HCT116 (cell line): Measurements from ENCODE around the gene LRP1B. TPM values are rescaled to one million over a fixed set of nuclear protein-coding genes. Genes with fewer than 3 reads are reported as not detected.

Experiments used
- ATAC-seq: fragments of 200-7000 bp; cut with Tn5 transposase; 2 replicates; pipeline ENCODE4 v1.9.1; 2020; ENCODE audit warnings: mild to moderate bottlenecking, moderate library complexity
- BruUV-seq: library from RNA; stranded (reverse); fragments of 400-500 nt; replicated peaks from 2 replicates; lab custom pipeline; 2021; lab: Mats Ljungman, UMichigan
- CTCF ChIA-PET: fragments of 300-600 bp; sonication (Branson Sonifier 250); formaldehyde crosslinking; loops from one replicate; lab custom pipeline; 2021; ENCODE audit warnings: antibody characterized with exemption; lab: Charles Lee
- POLR2A ChIA-PET: fragments of 300-600, 350-600 bp; sonication (Branson Sonifier 250); formaldehyde crosslinking; loops from one replicate; lab custom pipeline; 2021; ENCODE audit warnings: antibody characterized with exemption; lab: Charles Lee
- RAD21 ChIA-PET, 2 experiments: fragments of 300-600 bp; sonication (Branson Sonifier 250); formaldehyde crosslinking; loops; one replicate each; lab custom pipeline; 2023; ENCODE audit warnings: low total read pairs in 2 of 2; ENCODE audit not compliant: uncharacterized antibody in 2 of 2, unreplicated experiment in 2 of 2, low non-redundant PET in 1 of 2; lab: Charles Lee
- DNase-seq: peaks from one replicate; pipeline ENCODE4 v3.0.0-alpha.2; 2010; ENCODE audit warnings: low read depth, low spot score
- H2AFZ ChIP-seq: fragments of 200-600 bp; shearing (Covaris generic), sonication (generic); 2 replicates; pipeline ENCODE4 v1.6.1; 2017; ENCODE audit warnings: low read depth, mixed run types, mixed read lengths, antibody characterized with exemption, low read length; ENCODE audit not compliant: poor library complexity, severe bottlenecking
- H3K27ac ChIP-seq: 2 replicates; pipeline ENCODE4 v1.5.1; 2012; ENCODE audit warnings: low read depth, low read length
- H3K27me3 ChIP-seq: fragments of 200-600 bp; sonication (generic); 2 replicates; pipeline ENCODE4 v1.6.1; 2016; ENCODE audit warnings: mixed run types, low read length, mixed read lengths; ENCODE audit not compliant: insufficient read depth
- H3K36me3 ChIP-seq, 2 experiments: fragments of 200-500 bp in 1 of 2; fragments of 200-600 bp in 1 of 2; sonication (Bioruptor generic) in 1 of 2; sonication (generic) in 1 of 2; 2 replicates each; pipeline versions ENCODE4 v1.5.1 to v1.6.1; 2014 to 2016; ENCODE audit warnings: low read length in 2 of 2, inconsistent platforms in 1 of 2, mixed read lengths in 1 of 2, mixed run types in 1 of 2; ENCODE audit not compliant: insufficient read depth in 2 of 2, control insufficient read depth in 1 of 2
- H3K4me1 ChIP-seq, 2 experiments: fragments of 200-600 bp in 1 of 2; sonication (generic) in 1 of 2; 2 replicates each; pipeline versions ENCODE4 v1.5.1 to v1.6.1; 2012 to 2017; ENCODE audit warnings: low read length in 2 of 2, inconsistent platforms in 1 of 2, mild to moderate bottlenecking in 1 of 2, mixed read lengths in 1 of 2, mixed run types in 1 of 2, moderate library complexity in 1 of 2; ENCODE audit not compliant: insufficient read depth in 2 of 2, control insufficient read depth in 1 of 2
- H3K4me2 ChIP-seq: fragments of 200-600 bp; sonication (generic); 2 replicates; pipeline ENCODE4 v1.6.1; 2017; ENCODE audit warnings: mixed run types, low read length, mixed read lengths
- H3K4me3 ChIP-seq, 2 experiments: fragments of 200-600 bp in 1 of 2; sonication (generic) in 1 of 2; replicated peaks in 1 of 2; 2 replicates each; pipeline ENCODE4 v1.5.1; 2011 to 2016; ENCODE audit warnings: low read length in 2 of 2, control low read depth in 1 of 2, low read depth in 1 of 2, mild to moderate bottlenecking in 1 of 2, mixed read lengths in 1 of 2, mixed run types in 1 of 2
- H3K79me2 ChIP-seq: fragments of 200-600 bp; sonication (generic); 2 replicates; pipeline ENCODE4 v1.6.1; 2017; ENCODE audit warnings: mild to moderate bottlenecking, mixed run types, low read length, moderate library complexity, mixed read lengths; ENCODE audit not compliant: insufficient read depth
- H3K9ac ChIP-seq: fragments of 200-600 bp; sonication (generic); 2 replicates; pipeline ENCODE4 v1.6.1; 2016; ENCODE audit warnings: low read length, mixed read lengths
- H3K9me2 ChIP-seq: fragments of 200-600 bp; sonication (generic), shearing (Covaris generic); 2 replicates; pipeline ENCODE4 v1.6.1; 2017; ENCODE audit warnings: mixed run types, mild to moderate bottlenecking, moderate library complexity; ENCODE audit not compliant: insufficient read depth
- H3K9me3 ChIP-seq, 2 experiments: fragments of 200-500 bp in 1 of 2; fragments of 200-600 bp in 1 of 2; sonication (Bioruptor generic) in 1 of 2; sonication (generic) in 1 of 2; 2 replicates each; pipeline ENCODE4 v1.6.1; 2014 to 2017; ENCODE audit warnings: low read length in 2 of 2, mixed read lengths in 2 of 2, inconsistent platforms in 1 of 2, low read depth in 1 of 2, mild to moderate bottlenecking in 1 of 2, mixed run types in 1 of 2, moderate library complexity in 1 of 2; ENCODE audit not compliant: control insufficient read depth in 1 of 2, insufficient read depth in 1 of 2
- H4K20me1 ChIP-seq: fragments of 200-600 bp; sonication (generic), shearing (Covaris generic); 2 replicates; pipeline ENCODE4 v1.6.1; 2017; ENCODE audit warnings: mixed run types, mild to moderate bottlenecking, moderate library complexity; ENCODE audit not compliant: insufficient read depth
- CBX3 ChIP-seq: IDR thresholded peaks from 2 replicates; pipeline ENCODE4 v1.6.1; 2012; ENCODE audit warnings: low read depth
- CEBPB ChIP-seq: IDR thresholded peaks from 2 replicates; pipeline ENCODE4 v1.6.1; 2012; ENCODE audit warnings: low read depth
- EZH2 ChIP-seq: fragments of 200-600 bp; sonication (generic); IDR thresholded peaks from 2 replicates; pipeline ENCODE4 v1.6.1; 2017; ENCODE audit warnings: antibody characterized with exemption, mixed run types
- SIN3A ChIP-seq: IDR thresholded peaks from 2 replicates; pipeline ENCODE4 v1.6.1; 2012; ENCODE audit warnings: low read depth
- TCF7L2 ChIP-seq: IDR thresholded peaks from 2 replicates; pipeline ENCODE4 v1.7.0; 2011; ENCODE audit warnings: borderline replicate concordance, inconsistent platforms; ENCODE audit not compliant: insufficient read depth, insufficient read length; ENCODE audit errors: extremely low read depth
- intact Hi-C: fragments of 100-400 bp; cut with micrococcal nuclease; formaldehyde crosslinking; loops from 2 replicates; pipeline ENCODE4 v1.10.0; 2022
- total RNA-seq: library from RNA; stranded (reverse); gene quantifications from one replicate; pipeline ENCODE4 v1.2.1, GENCODE V29; 2021; ENCODE audit not compliant: unreplicated experiment
- TF ChIP-seq, protein P1 (sequence below): IDR thresholded peaks from 2 replicates; pipeline ENCODE4 v1.6.1; 2012
- TF ChIP-seq, protein P2 (sequence below), 3 experiments: fragments of 200-600 bp in 1 of 3; sonication (generic) in 1 of 3; IDR thresholded peaks in 2 of 3; conservative IDR thresholded peaks in 1 of 3; 2 replicates each; pipeline ENCODE4 v1.5.1; 2012 to 2017; ENCODE audit warnings: low read depth in 2 of 3, low read length in 2 of 3, antibody characterized with exemption in 1 of 3, borderline replicate concordance in 1 of 3, control low read depth in 1 of 3, mild to moderate bottlenecking in 1 of 3, mixed read lengths in 1 of 3, mixed run types in 1 of 3, moderate library complexity in 1 of 3; ENCODE audit not compliant: insufficient read depth in 1 of 3
- TF ChIP-seq, protein P3 (sequence below): IDR thresholded peaks from 2 replicates; pipeline ENCODE4 v1.6.1; 2012

Gene LRP1B
- total RNA-seq, 1 experiment from 2014 or later, result 0.34 TPM

DNA sequence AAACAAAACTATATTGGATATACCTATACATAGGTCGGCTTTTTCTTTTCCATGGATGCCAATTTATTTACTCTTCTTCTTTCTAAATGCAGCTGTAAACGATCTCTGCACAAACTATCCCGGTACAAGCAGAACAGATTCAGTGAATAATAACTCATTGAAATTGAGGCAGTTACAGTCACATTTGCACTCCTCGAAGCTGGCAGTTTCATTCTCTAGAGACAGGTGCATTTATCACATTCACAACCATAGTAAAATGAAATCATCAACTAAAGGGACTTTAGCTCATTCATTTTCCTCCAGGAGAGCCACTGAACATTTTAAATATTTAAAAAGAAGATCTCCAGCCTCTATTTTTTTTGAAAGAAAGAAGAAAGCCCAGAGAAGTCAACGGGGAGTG is 551.7 kb downstream of the LRP1B start:
- H3K9me2 ChIP-seq, result no peaks in the 10 kb centered on the region
- no TSS peak for BruUV-seq
- H3K4me2 ChIP-seq, result no peak overlapping the region
- H3K9me3 ChIP-seq, result no peaks in the 10 kb centered on the region
- H3K4me3 ChIP-seq, result no peak overlapping the region
- H3K36me3 ChIP-seq, result no peaks in the 10 kb centered on the region
- no peaks in the 10 kb centered on the region for H3K4me1 ChIP-seq
- H3K27ac ChIP-seq, result no peak overlapping the region
- H3K9ac ChIP-seq, result no peak overlapping the region
- no peaks in the 10 kb centered on the region for H4K20me1 ChIP-seq
- TF ChIP-seq CBX3 (no peak), TCF7L2 (no peak)
- TF ChIP-seq, all 23 proteins: peak for 0
- POLR2A ChIA-PET, result no interaction called here
- DNase-seq (no peak), ATAC-seq (no peak)
- CTCF ChIA-PET, result no interaction called here
- intact Hi-C loops, result no loop called here
- Histone ChIP-seq H3K79me2 (no peaks in the 10 kb centered on the region), H2AFZ (no peak overlapping the region), H3K27me3 (no peaks in the 10 kb centered on the region)
- RAD21 ChIA-PET, result no interaction called here

DNA sequence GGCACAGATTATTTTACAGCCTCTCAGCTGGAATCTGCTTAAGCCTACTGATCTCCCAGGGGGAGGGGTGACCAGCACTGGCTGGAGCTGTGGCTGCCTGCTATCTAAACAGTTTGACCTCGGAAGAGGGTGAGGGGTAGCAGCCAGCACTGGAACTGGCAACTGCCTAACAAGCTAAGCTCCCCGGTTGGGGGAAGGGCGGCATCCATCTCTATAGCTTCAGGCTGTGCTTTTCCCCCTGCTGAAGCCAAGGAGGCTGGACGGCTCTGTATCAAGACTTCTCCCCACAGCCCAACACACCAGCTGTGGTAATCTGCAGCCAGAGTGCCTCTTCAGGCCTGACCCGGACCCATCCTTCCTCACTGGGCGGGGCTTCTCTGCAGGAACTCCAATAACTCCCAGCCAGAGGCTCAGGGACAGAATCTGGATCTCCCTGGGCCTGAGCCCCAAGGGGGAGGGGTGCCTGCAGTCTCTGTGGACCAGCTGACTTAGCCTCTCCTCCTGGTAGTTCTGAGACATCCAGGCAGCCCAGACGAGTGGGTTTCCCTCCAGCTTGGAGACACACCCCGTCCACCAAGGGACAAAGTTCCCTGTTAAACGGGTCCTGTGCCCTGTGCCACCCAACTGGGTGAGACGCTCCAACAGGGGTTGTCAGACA is 560.2 kb downstream of the LRP1B start:
- TF ChIP-seq, protein P1, sequence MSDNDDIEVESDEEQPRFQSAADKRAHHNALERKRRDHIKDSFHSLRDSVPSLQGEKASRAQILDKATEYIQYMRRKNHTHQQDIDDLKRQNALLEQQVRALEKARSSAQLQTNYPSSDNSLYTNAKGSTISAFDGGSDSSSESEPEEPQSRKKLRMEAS, result no peak
- TF ChIP-seq CEBPB, result no peak
- TF ChIP-seq SIN3A, result no peak
- TF ChIP-seq, protein P2, sequence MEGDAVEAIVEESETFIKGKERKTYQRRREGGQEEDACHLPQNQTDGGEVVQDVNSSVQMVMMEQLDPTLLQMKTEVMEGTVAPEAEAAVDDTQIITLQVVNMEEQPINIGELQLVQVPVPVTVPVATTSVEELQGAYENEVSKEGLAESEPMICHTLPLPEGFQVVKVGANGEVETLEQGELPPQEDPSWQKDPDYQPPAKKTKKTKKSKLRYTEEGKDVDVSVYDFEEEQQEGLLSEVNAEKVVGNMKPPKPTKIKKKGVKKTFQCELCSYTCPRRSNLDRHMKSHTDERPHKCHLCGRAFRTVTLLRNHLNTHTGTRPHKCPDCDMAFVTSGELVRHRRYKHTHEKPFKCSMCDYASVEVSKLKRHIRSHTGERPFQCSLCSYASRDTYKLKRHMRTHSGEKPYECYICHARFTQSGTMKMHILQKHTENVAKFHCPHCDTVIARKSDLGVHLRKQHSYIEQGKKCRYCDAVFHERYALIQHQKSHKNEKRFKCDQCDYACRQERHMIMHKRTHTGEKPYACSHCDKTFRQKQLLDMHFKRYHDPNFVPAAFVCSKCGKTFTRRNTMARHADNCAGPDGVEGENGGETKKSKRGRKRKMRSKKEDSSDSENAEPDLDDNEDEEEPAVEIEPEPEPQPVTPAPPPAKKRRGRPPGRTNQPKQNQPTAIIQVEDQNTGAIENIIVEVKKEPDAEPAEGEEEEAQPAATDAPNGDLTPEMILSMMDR (IDR thresholded peaks at IDR 0.05 in 2 of 3, conservative IDR thresholded peaks at IDR 0.05 in 1 of 3; ENCODE audit: borderline replicate concordance in 1 of 3, insufficient read depth in 1 of 3, low read depth in 2 of 3, low read length in 2 of 3), result no peak
- TF ChIP-seq EZH2, result no peak
- TF ChIP-seq, protein P3, sequence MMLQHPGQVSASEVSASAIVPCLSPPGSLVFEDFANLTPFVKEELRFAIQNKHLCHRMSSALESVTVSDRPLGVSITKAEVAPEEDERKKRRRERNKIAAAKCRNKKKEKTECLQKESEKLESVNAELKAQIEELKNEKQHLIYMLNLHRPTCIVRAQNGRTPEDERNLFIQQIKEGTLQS, result no peak
- Histone ChIP-seq H2AFZ (no peak overlapping the region), H3K9ac (no peak overlapping the region), H3K4me1 (no peaks in the 10 kb centered on the region), H3K9me3 (no peaks in the 10 kb centered on the region), H4K20me1 (no peaks in the 10 kb centered on the region), H3K27me3 (no peaks in the 10 kb centered on the region), H3K79me2 (no peaks in the 10 kb centered on the region), H3K4me3 (no peak overlapping the region), H3K9me2 (no peaks in the 10 kb centered on the region), H3K4me2 (no peak overlapping the region), H3K27ac (no peak overlapping the region), H3K36me3 (no peaks in the 10 kb centered on the region)
- DNase-seq (no peak), ATAC-seq (no peak)
- POLR2A ChIA-PET, result no interaction called here
- no TSS peak for BruUV-seq
- RAD21 ChIA-PET, result interaction anchor here in 1 of 2 experiments (0.7 kb wide), 1 partner anchor 44 kb away, joined by 7 read pairs; no protein-coding TSS in a partner anchor
- CTCF ChIA-PET, result no interaction called here
- intact Hi-C loops, result no loop called here
